Activated CD4-positive, alpha-beta T cell treated with anti-CD3 and anti-CD28 coated beads, Interleukin-10, Interleukin-2, amounts not matched to agents 100 ng/mL and 50 ng/mL, durations not matched to agents 16 hours and 8 hours (primary cell): ENCODE data around the gene PTPRN2.

Experiments used
- DNase-seq: peaks from one replicate; pipeline ENCODE4 v3.0.0-alpha.2; 2020

PTPRN2 gene

DNA sequence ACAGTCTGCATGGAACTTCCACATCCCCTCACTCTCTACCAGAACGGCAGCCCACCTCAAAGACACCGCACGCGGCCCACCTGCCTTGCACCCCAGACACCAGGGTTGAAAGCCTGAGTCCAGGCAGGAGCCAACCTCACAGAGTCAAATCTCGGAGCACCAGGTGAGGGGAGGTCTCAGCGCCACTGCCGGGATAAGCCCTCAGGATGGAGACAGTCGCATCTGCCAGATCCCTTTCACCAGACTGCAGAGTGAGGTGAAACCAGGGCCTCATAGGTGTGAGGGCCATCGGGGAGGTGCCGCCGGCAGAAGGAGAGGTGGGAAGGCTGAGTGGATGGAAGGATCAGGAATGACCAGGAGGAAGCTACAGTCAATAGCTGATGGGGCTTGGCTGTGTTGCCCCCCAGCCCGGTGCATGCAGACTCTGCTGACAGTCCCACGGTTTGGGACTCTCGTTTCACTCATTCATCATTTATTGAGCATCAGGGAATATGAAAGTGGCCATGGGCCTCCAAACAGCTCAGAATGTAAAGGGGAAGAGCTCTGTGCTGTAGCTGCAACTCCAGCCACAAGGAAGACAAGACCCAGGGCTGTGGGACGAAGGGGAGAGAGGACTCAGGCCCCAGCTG, 315.0 kb downstream of the PTPRN2 start:
- no peak for DNase-seq

DNA sequence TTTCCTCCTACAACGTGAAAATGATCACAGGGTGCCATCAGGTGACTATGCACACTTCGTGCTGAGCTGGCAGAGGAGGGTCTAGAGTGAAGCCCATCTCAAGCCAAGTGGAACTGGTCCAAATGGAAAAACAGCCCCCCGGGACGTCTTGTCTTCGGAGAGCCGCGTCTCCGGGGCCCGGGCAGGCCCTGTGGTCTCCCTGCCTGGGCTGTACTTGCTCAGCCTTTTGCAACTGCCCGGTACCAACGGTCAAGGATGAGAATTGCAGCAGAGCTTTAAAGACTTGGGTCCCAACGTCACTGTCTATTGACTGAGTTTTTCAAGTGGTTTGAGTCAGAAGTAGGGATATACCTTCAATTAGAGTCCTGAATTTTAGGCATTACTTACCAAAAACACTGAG, 315.5 kb downstream of the PTPRN2 start:
- DNase-seq: no peak

DNA sequence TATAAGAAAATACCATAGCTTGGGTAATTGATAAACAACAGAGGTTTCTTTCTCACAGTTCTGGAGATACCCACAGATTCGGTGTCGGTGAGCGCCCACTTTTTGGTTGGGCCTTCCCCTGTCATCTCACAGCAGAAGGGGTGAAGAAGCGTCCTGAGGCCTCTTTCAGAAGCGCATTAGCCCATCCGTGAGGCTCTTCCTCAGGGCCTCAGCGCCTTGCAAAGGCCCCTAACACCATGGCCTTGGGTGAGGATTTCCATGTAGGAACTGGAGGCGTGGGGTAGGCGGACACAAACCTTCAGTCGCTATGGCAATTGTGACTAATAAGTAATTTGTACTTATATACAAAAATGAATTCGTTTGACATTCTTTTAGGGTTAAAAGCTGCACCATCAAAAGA, 316.0 kb downstream of the PTPRN2 start:
- DNase-seq: no peak

DNA sequence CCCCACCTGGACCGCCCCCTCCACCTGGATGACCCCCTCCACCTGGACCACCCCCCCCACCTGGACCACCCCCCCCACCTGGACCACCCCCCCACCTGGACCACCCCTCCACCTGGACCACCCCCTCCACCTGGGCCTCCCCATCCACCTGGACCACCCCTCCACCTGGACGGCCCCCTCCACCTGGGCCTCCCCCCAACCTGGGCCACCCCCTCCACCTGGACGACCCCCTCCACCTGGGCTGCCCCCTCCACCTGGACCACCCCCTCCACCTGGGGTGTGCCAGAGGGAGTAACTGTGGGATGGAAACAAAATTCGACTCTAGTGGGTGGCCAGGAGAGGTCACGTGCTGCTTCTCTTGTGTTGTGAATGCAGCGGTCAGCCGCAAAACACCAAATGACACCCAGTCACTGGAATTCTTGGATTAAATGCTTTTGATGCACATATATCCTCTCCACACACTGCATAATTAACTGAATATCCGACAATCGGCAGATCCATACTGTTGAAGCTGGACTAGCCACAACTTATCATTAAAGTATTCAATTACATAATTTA, 316.7 kb downstream of the PTPRN2 start:
- no peak for DNase-seq

DNA sequence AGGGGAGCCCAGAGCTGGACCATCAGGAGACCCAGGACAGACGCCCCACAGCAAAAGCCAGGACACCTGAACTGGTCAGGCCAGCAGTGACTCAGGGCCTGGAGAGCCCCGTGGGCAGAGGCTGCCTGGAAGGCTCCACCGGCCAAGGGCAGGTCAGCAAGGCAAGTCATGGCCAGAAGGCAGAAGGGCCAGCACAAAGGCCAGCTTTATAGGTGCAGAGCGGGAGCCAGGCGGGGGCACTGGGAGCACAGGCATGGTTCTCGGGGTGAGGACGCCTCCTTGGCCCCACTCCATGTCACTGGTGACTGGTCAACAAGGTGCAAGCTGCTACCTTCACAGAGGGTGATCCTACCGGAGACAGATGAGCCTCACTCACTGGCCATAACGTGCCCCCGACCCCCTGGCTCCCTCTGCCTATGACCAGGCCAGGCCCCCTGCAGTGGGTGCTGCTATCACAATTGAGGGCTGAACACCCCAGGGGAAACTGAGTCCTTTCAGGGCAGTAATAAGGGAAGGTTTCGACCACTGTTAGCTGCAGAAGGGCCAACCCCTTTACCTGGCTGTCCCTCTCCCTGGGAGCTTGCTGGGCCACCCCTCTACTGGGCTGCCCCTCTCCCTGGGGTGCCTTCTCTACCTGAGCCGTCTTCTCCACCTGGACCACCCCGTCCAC, 317.4 kb downstream of the PTPRN2 start:
- DNase-seq: no peak

DNA sequence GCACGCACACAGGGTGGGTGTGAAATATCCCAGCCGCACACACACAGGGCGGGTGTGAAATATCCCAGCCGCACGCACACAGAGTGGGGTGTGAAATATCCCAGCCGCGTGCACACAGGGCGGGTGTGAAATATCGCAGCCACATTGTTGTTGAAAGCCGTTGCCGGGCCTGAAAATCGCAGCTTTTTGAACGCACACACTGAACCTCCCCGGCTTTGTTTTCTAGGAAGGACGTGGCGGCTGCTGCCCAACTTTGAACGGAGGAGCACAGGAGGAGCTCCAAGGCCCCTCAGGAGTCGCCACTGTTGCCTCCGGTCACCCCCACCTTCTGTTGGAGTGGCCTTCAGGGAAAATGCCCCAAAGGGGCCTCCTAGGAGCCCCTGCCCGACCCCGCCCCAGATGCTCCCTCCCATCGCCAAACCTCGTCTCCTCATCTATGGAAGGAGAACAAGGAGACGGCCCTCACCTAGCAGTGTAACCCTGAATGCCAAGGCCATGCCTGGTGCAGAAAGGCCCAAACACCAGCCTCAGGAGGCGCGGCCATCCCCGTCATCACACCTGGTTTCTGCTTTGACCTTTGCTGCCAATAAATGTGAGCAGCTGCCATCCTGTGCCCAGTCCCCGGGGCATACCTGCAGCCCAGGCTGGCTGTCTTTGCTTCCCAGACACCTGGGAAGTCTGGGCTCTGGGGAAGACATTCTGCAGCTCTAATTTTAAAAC, 318.6 kb downstream of the PTPRN2 start:
- DNase-seq: no peak

DNA sequence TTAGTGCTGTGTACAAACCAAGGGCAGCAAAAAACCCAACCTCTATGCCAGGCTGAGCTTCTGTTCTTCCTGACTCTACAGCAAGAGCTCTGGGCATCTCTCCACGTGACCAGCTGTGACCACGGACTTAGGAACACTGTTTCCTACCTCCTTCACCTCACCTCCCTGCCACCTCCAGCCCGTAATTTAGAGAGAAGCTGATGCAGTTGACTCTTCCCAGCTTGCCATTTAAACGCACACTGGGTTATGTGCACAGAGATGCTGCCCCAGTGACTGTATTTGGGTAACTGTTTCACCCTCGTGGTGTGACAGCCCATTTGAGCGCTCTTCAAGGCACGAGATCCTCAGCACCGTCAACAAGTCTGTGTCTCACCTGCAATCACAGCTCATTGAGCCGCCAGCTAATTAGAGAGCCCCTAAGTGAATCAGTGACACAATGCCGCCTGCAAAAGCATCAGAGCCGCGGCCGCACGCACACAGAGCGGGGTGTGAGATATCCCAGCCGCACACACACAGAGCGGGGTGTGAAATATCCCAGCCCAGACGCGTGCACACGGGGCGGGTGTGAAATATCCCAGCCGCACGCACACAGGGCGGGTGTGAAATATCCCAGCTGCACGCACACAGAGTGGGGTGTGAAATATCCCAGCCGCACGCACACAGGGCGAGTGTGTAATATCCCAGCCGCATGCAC, 319.7 kb downstream of the PTPRN2 start:
- no peak for DNase-seq

DNA sequence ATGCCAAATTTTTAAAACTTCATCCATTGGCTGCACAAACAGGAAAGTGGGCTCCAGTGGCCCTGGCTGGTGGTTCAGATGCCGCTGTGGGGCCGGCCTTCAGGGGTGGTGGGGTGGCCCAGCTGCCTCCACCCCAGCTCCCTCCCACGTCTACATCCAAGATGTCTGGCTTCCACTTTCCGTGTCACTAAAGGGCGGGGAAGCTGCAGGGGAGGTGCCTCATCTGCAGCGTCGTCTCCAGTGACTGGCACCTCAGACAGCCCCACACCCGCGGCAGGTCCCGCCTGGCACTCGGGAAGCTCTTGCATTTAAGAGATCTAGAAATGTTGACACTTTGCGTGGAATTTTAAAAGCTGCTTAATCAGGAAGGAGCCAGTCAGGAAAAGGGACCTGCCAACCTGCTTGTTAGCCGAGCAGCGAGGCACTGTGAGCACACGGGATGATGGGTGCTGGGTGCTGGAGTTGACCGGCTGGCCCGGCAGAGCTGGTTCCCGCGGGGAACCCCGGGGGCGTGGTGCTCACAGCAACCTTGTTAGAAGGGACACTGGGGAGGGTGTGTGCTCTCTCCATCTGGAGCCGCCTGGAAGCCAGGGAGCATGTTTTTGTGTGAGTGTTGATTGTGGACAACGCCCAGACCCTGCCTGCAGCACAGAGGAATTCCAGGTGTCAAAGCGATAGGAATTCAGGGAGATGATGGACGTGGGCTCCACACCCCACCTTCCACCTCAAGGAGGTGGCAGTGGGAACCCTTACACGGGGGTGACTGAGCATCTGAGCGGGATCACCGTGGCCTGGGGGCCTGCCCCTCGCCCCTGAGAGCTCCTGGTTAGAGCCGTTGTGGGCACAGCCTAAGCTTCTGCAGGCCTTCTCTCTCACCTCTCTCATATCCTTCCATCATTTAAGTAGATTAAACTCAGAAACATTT, 320.5 kb downstream of the PTPRN2 start:
- DNase-seq: no peak

DNA sequence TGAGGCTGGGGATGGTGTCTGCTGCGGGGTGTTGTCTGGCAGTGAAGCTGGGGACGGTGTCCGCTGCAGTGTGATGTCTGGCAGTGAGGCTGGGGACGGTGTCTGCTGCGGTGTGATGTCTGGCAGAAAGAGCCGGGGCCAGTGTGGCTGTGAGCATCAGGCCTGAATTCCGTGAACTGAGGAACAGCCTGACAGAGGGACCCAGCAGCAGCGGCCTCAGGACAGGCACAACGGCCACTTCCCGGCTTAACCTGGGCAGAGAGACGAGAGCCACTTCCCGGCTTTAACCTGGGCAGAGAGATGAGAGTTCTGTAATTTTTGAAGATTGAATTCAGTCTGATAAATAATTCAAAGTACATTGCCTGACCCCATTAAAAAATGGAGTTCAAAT, 321.2 kb downstream of the PTPRN2 start:
- no peak for DNase-seq

DNA sequence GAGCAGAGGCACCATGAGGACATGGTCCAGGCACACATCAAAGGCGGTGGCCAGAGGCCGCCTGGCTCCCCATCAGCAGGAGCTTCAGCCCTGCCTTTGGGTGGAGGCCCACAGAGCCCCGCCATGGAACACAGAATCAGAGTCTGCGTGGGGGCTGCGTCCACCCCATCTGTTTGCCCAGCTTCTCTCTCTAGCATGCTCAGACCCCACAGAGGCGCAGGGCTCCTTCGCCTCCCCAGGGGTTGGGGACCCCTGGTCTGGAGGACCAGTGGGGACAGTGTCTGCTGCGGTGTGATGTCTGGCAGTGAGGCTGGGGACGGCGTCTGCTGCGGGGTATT, 321.9 kb downstream of the PTPRN2 start:
- no peak for DNase-seq

DNA sequence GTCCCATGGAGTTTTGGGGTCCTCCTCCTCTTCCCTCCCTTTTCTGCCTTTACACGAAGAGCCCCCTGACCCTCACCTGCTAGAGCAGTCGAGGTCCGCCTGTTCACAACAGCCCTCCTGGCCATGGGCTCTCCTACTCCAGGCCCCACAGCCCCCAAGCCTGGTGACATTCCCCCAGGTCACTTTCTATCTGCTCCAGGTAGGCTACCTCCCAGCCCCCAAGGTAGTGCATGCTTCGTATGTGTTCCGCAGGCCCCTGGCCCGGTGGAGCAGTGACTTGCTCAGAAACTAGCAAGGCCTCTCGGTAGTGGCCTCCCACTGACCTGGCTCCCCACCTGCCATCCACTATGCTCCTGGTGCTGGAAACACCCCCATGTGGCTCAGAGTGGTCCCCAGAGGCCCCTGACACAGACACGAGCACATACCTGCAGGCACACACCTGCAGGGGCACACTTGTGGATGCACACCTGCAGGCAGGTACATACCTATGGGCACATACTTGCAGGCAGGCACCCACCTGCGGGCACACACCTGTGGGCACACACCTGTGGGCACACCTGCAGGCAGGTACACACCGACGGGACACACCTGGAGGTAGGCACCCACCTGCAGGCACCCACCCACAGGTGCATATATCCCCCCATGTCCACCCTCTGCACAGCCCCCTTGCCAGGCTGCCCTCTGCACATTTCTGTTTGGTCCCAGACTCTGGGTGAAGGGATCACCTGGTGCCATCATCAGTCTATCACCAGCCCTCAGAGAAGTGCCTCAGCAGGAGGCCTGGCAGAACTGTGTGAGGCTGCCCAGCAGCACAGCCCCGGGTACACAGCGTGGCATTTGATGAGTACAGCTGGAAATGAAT, 322.5 kb downstream of the PTPRN2 start:
- no peak for DNase-seq

DNA sequence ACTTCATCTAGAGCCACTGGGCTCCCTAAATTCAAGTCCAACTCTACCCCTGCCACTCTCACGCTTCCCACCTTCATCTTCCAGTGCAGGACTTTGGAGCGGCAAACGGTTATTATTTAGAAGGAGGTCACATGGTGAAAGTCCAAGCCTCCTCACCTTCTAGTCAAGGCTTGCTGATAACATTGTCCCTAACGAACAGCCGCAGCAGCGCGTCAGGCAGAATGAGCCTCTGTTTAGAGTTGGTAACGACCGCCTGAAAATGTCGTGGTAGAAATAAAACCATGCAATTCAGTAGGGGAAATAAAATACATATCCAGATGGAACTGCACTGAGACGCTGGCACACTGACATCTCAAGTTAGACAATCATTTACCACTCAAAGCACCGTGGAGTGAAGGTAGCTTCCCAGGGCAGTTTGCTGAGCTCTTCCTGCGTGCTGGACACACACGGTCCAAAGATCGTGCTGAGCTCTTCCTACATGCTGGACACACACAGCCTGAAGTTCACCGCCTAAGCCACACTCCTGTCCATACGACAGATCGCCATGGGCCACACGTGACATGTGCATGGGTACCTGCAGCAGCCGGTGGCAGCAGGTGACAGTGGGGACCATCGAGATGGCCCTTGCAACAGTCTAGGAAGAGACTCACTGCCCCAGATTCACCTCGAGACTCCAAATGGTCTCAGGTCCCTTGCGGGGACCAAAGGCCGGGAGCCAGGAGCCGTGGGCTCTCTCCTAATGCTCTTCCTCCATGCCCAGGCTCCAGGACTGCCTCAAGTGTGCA, 323.5 kb downstream of the PTPRN2 start:
- no peak for DNase-seq

DNA sequence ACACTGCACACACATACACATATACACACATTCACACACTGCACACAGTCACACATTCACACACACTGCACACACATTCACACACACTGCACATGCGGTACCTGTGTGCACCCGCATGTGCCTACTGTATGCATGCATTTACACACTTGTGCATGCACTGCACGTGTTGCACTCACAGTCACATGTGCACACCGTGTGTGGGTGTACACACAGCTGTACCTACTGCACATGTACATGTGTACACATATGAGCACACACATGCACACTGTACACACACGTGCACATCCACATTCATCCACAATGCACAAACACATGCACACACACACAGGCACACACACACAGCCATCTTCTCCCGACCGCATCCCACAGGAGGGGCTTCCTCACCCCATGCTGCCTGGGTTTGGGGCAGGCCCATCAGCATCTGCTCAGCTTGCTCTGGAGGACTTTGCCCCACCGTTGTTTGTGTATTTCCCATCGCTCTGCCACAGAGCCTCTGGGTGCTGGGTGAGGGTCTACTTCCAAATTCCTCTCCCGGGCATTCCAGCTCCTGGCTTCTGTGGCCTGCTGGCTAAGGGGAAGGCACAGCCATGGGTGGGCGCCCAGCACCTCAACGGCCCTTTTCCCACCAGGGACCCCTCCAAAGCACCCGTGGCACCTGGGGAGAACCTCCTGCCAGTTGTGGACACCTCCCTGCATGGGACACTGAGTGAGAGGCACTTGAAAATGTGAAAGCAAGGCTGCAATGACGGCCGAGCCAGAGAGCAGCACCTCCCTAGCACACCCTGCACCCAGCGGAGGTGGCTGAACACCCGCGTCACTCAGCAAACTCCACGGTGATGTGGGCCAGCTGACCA, 324.3 kb downstream of the PTPRN2 start:
- DNase-seq: no peak

DNA sequence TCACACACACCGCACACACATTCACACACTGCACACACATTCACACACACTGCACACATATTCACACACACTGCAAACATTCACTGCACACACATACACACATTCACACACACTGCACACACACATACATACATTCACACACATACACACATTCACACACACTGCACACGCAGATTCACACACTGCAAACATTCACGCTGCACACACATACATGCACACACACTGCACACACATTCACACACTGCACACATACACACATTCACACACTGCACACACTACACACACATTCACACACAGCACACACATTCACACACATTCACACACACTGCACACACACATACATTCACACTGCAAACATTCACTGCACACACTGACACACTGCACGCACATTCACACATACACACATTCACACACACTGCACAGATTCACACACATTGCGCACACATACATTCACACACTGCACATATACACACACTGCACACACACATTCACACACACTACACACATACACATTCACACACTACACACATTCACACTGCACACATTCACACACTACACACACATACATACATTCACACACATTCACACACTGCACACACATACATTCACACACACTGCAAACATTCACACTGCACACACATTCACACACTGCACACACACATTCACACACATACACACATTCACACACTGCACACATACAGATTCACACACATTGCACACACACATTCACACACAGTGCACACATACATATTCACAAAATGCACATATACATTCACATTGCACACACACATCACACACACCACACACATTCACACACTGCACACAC, 325.1 kb downstream of the PTPRN2 start:
- DNase-seq: no peak

DNA sequence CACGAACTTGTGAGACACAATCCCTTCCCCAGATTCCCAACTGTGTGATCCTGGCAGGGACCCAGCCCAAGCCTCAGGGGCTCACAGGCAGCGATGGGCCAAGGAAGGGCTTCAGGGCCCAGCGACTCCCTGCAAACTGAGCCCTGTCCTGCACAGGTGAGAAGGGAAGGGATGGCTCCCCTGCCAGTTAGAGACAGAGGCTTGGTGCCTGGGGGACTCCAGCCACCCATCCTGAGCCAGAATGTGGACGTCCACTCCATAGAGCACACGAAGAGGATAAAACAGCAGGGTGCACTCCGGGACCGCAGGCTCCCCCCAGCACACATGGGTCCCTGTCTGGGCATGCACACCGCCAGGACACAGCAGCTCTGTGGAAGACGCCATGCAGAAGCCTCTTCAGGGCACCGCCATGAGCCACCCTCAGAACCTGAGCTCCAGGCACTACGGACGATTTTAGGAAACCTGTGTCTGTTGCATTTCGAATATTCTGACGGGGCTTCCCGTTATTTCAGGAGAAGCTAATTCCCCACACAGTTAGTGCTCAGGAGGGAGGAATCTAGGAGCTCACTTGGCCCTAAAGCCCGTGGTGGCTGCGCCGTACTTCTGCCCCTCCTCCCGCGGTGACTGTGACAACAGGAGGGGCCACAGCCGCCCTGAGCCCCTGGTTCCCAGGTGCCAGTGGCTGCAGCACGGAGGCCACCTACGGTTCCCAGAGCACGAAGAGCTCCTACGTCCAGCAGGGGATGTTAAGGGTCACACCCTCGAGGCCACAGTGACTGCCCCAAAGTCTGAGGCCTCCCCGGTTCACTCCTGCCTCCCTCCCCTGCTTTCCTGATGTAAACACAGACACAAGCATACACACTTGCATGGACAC, 326.0 kb downstream of the PTPRN2 start:
- DNase-seq: no peak

DNA sequence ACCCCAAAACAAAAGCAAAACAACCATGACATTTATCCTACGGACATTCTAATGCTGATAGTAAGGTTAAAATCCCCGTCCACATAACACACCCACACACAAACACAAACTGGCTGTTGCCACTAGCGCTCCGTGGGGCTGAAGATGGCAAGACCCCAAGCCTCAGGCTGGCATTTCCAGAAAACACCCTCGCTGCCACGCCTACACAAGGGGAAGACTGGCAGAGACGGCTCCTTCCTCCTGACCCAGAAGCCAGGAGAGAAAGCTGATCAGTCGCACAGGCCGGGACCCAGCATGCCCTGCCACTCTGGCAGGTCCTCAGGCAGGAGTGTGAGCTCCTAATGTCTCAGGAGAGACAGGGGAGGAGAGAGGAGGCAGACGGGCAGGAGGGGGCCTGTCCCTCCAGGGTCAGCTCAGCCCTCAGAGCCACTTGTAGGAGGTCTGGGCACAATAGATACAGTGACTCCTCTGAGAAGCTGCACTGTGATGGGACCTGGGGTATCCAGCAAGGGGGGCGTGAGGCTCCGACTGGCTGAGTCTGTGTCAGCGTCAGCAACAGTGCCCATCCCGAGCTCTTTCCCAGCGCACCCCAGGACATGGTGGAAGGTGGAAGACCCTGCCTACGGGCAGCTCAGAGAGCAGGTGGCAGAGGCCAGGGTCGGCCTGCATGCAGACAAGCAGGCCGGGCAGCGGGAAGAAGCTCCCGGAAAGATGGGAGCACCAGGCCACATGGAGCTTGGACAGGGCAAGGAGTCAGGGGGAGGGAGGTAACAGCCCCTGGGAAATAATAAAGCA, 326.9 kb downstream of the PTPRN2 start:
- DNase-seq: no peak
